Measurements from ENCODE around the gene TMTC2. TPM values are rescaled to one million over a fixed set of nuclear protein-coding genes. Genes with fewer than 3 reads are reported as not detected.

The TMTC2 gene
- total and polyA plus RNA-seq, 2 donors (not counting 3 experiments of a cell fraction or from before 2014, with no cell fraction given), result 4.1 to 7.8 TPM

- DNase-seq (ENCODE audit: low read depth, low spot score), result peak; percentile 14
- TF ChIP-seq POLR2A (IDR thresholded peaks at IDR 0.05; ENCODE audit: low read depth, low read length) (no peak), EZH2 (IDR thresholded peaks at IDR 0.05; ENCODE audit: borderline replicate concordance, low read depth, low read length, severe bottlenecking) (no peak), MAX (IDR thresholded peaks at IDR 0.05; ENCODE audit: insufficient read depth, insufficient read length) (no peak), GATA2 (IDR thresholded peaks at IDR 0.05; ENCODE audit: insufficient read depth, insufficient read length, low read depth, low read length) (no peak), FOS (IDR thresholded peaks at IDR 0.05; ENCODE audit: borderline replicate concordance, insufficient read depth, low read length) (no peak), CTCF (IDR thresholded peaks at IDR 0.05; ENCODE audit: extremely low read depth in 1 of 2, insufficient read depth in 1 of 2, low read depth in 1 of 2, low read length in 2 of 2) (no peak), JUN (IDR thresholded peaks at IDR 0.05; ENCODE audit: borderline replicate concordance, insufficient read depth, insufficient read length, low read depth) (no peak), POLR2AphosphoS5 (IDR thresholded peaks at IDR 0.05; ENCODE audit: insufficient read depth, low read depth, low read length) (no peak), MYC (IDR thresholded peaks at IDR 0.05; ENCODE audit: low read depth, low read length) (no peak)
- no TSS peak for BruUV-seq (replicated peaks)
- Histone ChIP-seq H3K27me3 (ENCODE audit: control insufficient read depth in 2 of 2, insufficient read depth in 2 of 2, low read length in 2 of 2) (no peaks in the 10 kb centered on the region), H4K20me1 (replicated peaks; ENCODE audit: control insufficient read depth, extremely low read depth, insufficient read depth, low read length) (no peaks in the 10 kb centered on the region), H3K79me2 (ENCODE audit: control insufficient read depth, insufficient read depth, low read length) (no peaks in the 10 kb centered on the region), H3K4me3 (replicated peaks in 1 of 3; ENCODE audit: insufficient read depth in 1 of 3, low read depth in 1 of 3, low read length in 3 of 3) (no peak overlapping the region), H3K36me3 (ENCODE audit: control insufficient read depth in 2 of 2, extremely low read depth in 1 of 2, insufficient read depth in 2 of 2, low read length in 2 of 2) (no peaks in the 10 kb centered on the region), H3K27ac (ENCODE audit: insufficient read depth, low read depth, low read length) (no peak overlapping the region), H3K9ac (replicated peaks; ENCODE audit: extremely low read depth, insufficient read depth, low read length) (no peak overlapping the region), H3K4me2 (ENCODE audit: insufficient read depth, low read length) (no peak overlapping the region), H3K9me3 (replicated peaks; ENCODE audit: control insufficient read depth, insufficient read depth, low read length) (no peaks in the 10 kb centered on the region), H3K9me1 (replicated peaks; ENCODE audit: control insufficient read depth, extremely low read depth, insufficient read depth, low read length) (no peaks in the 10 kb centered on the region), H3K4me1 (ENCODE audit: control insufficient read depth, extremely low read depth, insufficient read depth, low read length) (peaks cover 15% of the 10 kb centered on the region), H2AFZ (ENCODE audit: low read depth, low read length) (no peak overlapping the region)
- POLR2A ChIA-PET, result no interaction called here
- intact Hi-C loops (cut with micrococcal nuclease), result no loop called here
- CTCF ChIA-PET, result interaction anchor here (0.8 kb wide), 1 partner anchor 397 kb away, joined by 3 read pairs; no protein-coding TSS in a partner anchor
- no peak for FAIRE-seq
- dilution Hi-C loops (cut with MboI; ENCODE audit: extremely low pct_ligation_motif_present, low sequenced_read_pairs), result no loop called here
Observed at GRCh38 chr12:83083616-83084015, 396.9 kb downstream of the TMTC2 start.
